WTC11 (cell line): Measurements from ENCODE around the gene PIEZO1.

ENCODE experiments used
- E2F1 ChIP-seq: sonication (generic); formaldehyde crosslinking; IDR thresholded peaks from 2 replicates; pipeline ENCODE4 v1.8.0; 2022; ENCODE audit warnings: mild to moderate bottlenecking, missing genetic modification reagents
- JUN ChIP-seq: sonication (generic); formaldehyde crosslinking; IDR thresholded peaks from 2 replicates; pipeline ENCODE4 v1.8.0; 2023; ENCODE audit warnings: mild to moderate bottlenecking, missing genetic modification reagents
- USF2 ChIP-seq: sonication (generic); formaldehyde crosslinking; IDR thresholded peaks from 2 replicates; pipeline ENCODE4 v1.8.1; 2023; ENCODE audit warnings: mild to moderate bottlenecking, missing genetic modification reagents, moderate library complexity
- ZNF263 ChIP-seq: sonication (generic); formaldehyde crosslinking; IDR thresholded peaks from 2 replicates; pipeline ENCODE4 v1.8.1; 2022; ENCODE audit warnings: low read depth, mild to moderate bottlenecking, moderate library complexity, missing genetic modification reagents

- TF ChIP-seq USF2 (CRISPR knock-in tag), result no peak
- no peak for TF ChIP-seq E2F1 (CRISPR knock-in tag)
- no peak for TF ChIP-seq JUN (CRISPR knock-in tag)
- TF ChIP-seq ZNF263 (CRISPR knock-in tag), result no peak
Measured at GRCh38 chr16:88697116-88697830, 87.7 kb downstream of the PIEZO1 start.
